ENCODE measurements around the gene MRM3.

GRCh38 chr17:799261-799660, 17.1 kb downstream of the MRM3 start:
- TF ChIP-seq, protein P1, sequence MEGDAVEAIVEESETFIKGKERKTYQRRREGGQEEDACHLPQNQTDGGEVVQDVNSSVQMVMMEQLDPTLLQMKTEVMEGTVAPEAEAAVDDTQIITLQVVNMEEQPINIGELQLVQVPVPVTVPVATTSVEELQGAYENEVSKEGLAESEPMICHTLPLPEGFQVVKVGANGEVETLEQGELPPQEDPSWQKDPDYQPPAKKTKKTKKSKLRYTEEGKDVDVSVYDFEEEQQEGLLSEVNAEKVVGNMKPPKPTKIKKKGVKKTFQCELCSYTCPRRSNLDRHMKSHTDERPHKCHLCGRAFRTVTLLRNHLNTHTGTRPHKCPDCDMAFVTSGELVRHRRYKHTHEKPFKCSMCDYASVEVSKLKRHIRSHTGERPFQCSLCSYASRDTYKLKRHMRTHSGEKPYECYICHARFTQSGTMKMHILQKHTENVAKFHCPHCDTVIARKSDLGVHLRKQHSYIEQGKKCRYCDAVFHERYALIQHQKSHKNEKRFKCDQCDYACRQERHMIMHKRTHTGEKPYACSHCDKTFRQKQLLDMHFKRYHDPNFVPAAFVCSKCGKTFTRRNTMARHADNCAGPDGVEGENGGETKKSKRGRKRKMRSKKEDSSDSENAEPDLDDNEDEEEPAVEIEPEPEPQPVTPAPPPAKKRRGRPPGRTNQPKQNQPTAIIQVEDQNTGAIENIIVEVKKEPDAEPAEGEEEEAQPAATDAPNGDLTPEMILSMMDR (IDR thresholded peaks at IDR 0.05; ENCODE audit: low read length): no peak
- TF ChIP-seq EZH2 (IDR thresholded peaks at IDR 0.05; ENCODE audit: borderline replicate concordance, low read length): no peak

Measured in OCI-LY1 (cell line).